ENCODE data around the gene RNF41. TPM values are rescaled to one million over a fixed set of nuclear protein-coding genes. Genes with fewer than 3 reads are reported as not detected.

The RNF41 gene
- total and polyA plus RNA-seq, 2 of the 13 experiments (the other 11 are each of a cell fraction or from before 2014, with no cell fraction given), result 27.1 to 39.4 TPM

- TF ChIP-seq, protein P1, sequence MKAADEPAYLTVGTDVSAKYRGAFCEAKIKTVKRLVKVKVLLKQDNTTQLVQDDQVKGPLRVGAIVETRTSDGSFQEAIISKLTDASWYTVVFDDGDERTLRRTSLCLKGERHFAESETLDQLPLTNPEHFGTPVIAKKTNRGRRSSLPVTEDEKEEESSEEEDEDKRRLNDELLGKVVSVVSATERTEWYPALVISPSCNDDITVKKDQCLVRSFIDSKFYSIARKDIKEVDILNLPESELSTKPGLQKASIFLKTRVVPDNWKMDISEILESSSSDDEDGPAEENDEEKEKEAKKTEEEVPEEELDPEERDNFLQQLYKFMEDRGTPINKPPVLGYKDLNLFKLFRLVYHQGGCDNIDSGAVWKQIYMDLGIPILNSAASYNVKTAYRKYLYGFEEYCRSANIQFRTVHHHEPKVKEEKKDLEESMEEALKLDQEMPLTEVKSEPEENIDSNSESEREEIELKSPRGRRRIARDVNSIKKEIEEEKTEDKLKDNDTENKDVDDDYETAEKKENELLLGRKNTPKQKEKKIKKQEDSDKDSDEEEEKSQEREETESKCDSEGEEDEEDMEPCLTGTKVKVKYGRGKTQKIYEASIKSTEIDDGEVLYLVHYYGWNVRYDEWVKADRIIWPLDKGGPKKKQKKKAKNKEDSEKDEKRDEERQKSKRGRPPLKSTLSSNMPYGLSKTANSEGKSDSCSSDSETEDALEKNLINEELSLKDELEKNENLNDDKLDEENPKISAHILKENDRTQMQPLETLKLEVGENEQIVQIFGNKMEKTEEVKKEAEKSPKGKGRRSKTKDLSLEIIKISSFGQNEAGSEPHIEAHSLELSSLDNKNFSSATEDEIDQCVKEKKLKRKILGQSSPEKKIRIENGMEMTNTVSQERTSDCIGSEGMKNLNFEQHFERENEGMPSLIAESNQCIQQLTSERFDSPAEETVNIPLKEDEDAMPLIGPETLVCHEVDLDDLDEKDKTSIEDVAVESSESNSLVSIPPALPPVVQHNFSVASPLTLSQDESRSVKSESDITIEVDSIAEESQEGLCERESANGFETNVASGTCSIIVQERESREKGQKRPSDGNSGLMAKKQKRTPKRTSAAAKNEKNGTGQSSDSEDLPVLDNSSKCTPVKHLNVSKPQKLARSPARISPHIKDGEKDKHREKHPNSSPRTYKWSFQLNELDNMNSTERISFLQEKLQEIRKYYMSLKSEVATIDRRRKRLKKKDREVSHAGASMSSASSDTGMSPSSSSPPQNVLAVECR (CRISPR knock-in tag; IDR thresholded peaks at IDR 0.05; ENCODE audit: borderline replicate concordance), result peak; percentile 67
- no peak for TF ChIP-seq FOSL1 (CRISPR knock-in tag; IDR thresholded peaks at IDR 0.05; ENCODE audit: borderline replicate concordance)
- no peak for TF ChIP-seq ZNF747 (CRISPR knock-in tag; IDR thresholded peaks at IDR 0.05; ENCODE audit: borderline replicate concordance)
- TF ChIP-seq NFYC (CRISPR knock-in tag; IDR thresholded peaks at IDR 0.05), result no peak
- no peak for TF ChIP-seq KLF9 (CRISPR knock-in tag; IDR thresholded peaks at IDR 0.05; ENCODE audit: low read depth)
- TF ChIP-seq ZNF251 (CRISPR knock-in tag; IDR thresholded peaks at IDR 0.05), result no peak
- no peak for TF ChIP-seq NR1H2 (CRISPR knock-in tag; IDR thresholded peaks at IDR 0.05; ENCODE audit: borderline replicate concordance, low read depth)
- no peak for TF ChIP-seq FOXO1 (CRISPR knock-in tag; IDR thresholded peaks at IDR 0.05)
- no peak for TF ChIP-seq NR2F1 (CRISPR knock-in tag; IDR thresholded peaks at IDR 0.05)
- no peak for TF ChIP-seq NONO (IDR thresholded peaks at IDR 0.05)
- peak; percentile 48; the same call in 1 of the 2 replicates for TF ChIP-seq NONO (CRISPR knock-in tag; conservative IDR thresholded peaks at IDR 0.05)
- no peak for TF ChIP-seq ZNF33A (CRISPR knock-in tag; IDR thresholded peaks at IDR 0.05; ENCODE audit: borderline replicate concordance)
- no peak for TF ChIP-seq SNAPC4 (CRISPR knock-in tag; IDR thresholded peaks at IDR 0.05)
- peak; percentile 34 for TF ChIP-seq SALL1 (CRISPR knock-in tag; IDR thresholded peaks at IDR 0.05)
- TF ChIP-seq ZBTB8A (CRISPR knock-in tag; IDR thresholded peaks at IDR 0.05; ENCODE audit: borderline replicate concordance, low read depth), result no peak
- TF ChIP-seq ZFP37 (CRISPR knock-in tag; IDR thresholded peaks at IDR 0.05; ENCODE audit: borderline replicate concordance), result no peak
- TF ChIP-seq MZF1 (CRISPR knock-in tag; IDR thresholded peaks at IDR 0.05; ENCODE audit: borderline replicate concordance), result no peak
- TF ChIP-seq CHCHD3 (CRISPR knock-in tag; IDR thresholded peaks at IDR 0.05), result no peak; the same call in 1 of the 2 replicates
- TF ChIP-seq MATR3 (CRISPR knock-in tag; IDR thresholded peaks at IDR 0.05), result no peak
- TF ChIP-seq ZFP82 (CRISPR knock-in tag; IDR thresholded peaks at IDR 0.05; ENCODE audit: borderline replicate concordance), result peak; percentile 80; the same call in 1 of the 2 replicates
- no peak for TF ChIP-seq KLF13 (CRISPR knock-in tag; IDR thresholded peaks at IDR 0.05)
Observed at GRCh38 chr12:56258068-56258819, 36.5 kb upstream of the RNF41 start, which contains the start of gene ANKRD52 (continued).

Data from HepG2 (cell line).